B cell (primary cell): Measurements from ENCODE around the gene RBM20. TPM values are rescaled to one million over a fixed set of nuclear protein-coding genes. Genes with fewer than 3 reads are reported as not detected.
"Not testable (repeated sequence)": the region's sequence is repeated elsewhere in the genome, so short reads cannot be mapped to it uniquely, and the experiment has no call there.

ENCODE experiments used
- ATAC-seq: fragments of 200-7000 bp; cut with Tn5 transposase; one replicate; pipeline ENCODE4 v1.10.0; 2021; ENCODE audit warnings: low read depth, mild to moderate bottlenecking, moderate number of reproducible peaks, moderate library complexity
- CTCF ChIA-PET: fragments of 350-600 bp; sonication (Branson Sonifier 250); formaldehyde crosslinking; loops from one replicate; lab custom pipeline; 2021; ENCODE audit warnings: antibody characterized with exemption, inconsistent platforms; lab: Charles Lee
- POLR2A ChIA-PET: fragments of 350-600 bp; sonication (Branson Sonifier 250); formaldehyde crosslinking; loops from one replicate; lab custom pipeline; 2021; ENCODE audit warnings: antibody characterized with exemption; lab: Charles Lee
- DNase-seq: peaks from one replicate; pipeline ENCODE4 v3.0.0; 2013
- H2AFZ ChIP-seq: 2 replicates; pipeline ENCODE4 v1.6.1; 2012; ENCODE audit warnings: mild to moderate bottlenecking, low read depth, low read length; ENCODE audit not compliant: insufficient read depth, poor library complexity, severe bottlenecking
- H3K27ac ChIP-seq, 2 donors: 1 replicate in 1 of 2; 2 replicates in 1 of 2; pipeline ENCODE4 v1.5.1; 2012 to 2013; ENCODE audit warnings: low read length in 2 of 2, mild to moderate bottlenecking in 2 of 2, moderate library complexity in 1 of 2
- H3K27me3 ChIP-seq, 4 experiments: fragments of 200-600 bp in 1 of 4; sonication (generic) in 1 of 4; replicated peaks in 1 of 4; 1 replicate in 2 of 4; 2 replicates in 2 of 4; pipeline versions ENCODE4 v1.6.1 to v1.7.0; 2013 to 2016; ENCODE audit warnings: low read length in 3 of 4, mild to moderate bottlenecking in 2 of 4, mixed read lengths in 1 of 4, moderate library complexity in 1 of 4; ENCODE audit not compliant: insufficient read depth in 4 of 4, control insufficient read depth in 3 of 4; ENCODE audit errors: control extremely low read depth in 1 of 4
- H3K36me3 ChIP-seq, 2 experiments: replicated peaks in 1 of 2; 1 replicate in 1 of 2; 2 replicates in 1 of 2; pipeline versions ENCODE4 v1.6.1 to v1.7.1; 2013; ENCODE audit warnings: low read length in 1 of 2; ENCODE audit not compliant: insufficient read depth in 2 of 2, control insufficient read depth in 1 of 2; ENCODE audit errors: control extremely low read depth in 1 of 2, extremely low read depth in 1 of 2
- H3K4me1 ChIP-seq, 2 donors: fragments of 200-600 bp in 1 of 2; sonication (generic) in 1 of 2; 1 replicate in 1 of 2; 2 replicates in 1 of 2; pipeline versions ENCODE4 v1.5.1 to v1.6.1; 2013 to 2017; ENCODE audit warnings: low read length in 2 of 2; ENCODE audit not compliant: control insufficient read depth in 2 of 2, insufficient read depth in 2 of 2
- H3K4me2 ChIP-seq: replicated peaks from 2 replicates; pipeline ENCODE3; 2012; ENCODE audit warnings: mild to moderate bottlenecking, low read depth, low read length; ENCODE audit not compliant: poor library complexity, severe bottlenecking
- H3K4me3 ChIP-seq, 5 experiments: fragments of 200-600 bp in 1 of 5; sonication (generic) in 1 of 5; 1 replicate in 3 of 5; 2 replicates in 2 of 5; pipeline versions ENCODE4 v1.5.1 to v1.7.0; 2011 to 2016; ENCODE audit warnings: low read length in 4 of 5, mild to moderate bottlenecking in 4 of 5, low read depth in 2 of 5, control low read depth in 1 of 5, moderate library complexity in 1 of 5; ENCODE audit not compliant: insufficient read depth in 1 of 5; ENCODE audit errors: control extremely low read depth in 1 of 5, extremely low read depth in 1 of 5
- H3K79me2 ChIP-seq: fragments of 200-600 bp; sonication (generic); one replicate; pipeline ENCODE4 v1.6.0; 2016; ENCODE audit warnings: low read length; ENCODE audit not compliant: control insufficient read depth, insufficient read depth
- H3K9ac ChIP-seq: fragments of 200-600 bp; sonication (generic); 2 replicates; pipeline ENCODE4 v1.6.1; 2017; ENCODE audit warnings: mild to moderate bottlenecking, low read length, moderate library complexity
- H3K9me3 ChIP-seq, 3 donors: one replicate each; pipeline versions ENCODE4 v1.6.1 to v1.7.1; 2013; ENCODE audit warnings: low read length in 2 of 3; ENCODE audit not compliant: control insufficient read depth in 2 of 3, insufficient read depth in 1 of 3; ENCODE audit errors: control extremely low read depth in 1 of 3
- H4K20me1 ChIP-seq: 2 replicates; pipeline ENCODE4 v1.6.0; 2012; ENCODE audit warnings: mild to moderate bottlenecking, low read length; ENCODE audit not compliant: insufficient read depth, control insufficient read depth, poor library complexity, severe bottlenecking
- H3K27ac Mint-ChIP-seq: one replicate; pipeline ENCODE4 v1.8.0; 2021; ENCODE audit warnings: mixed read lengths
- H3K27me3 Mint-ChIP-seq: one replicate; pipeline ENCODE4 v1.8.0; 2021; ENCODE audit warnings: mixed read lengths
- H3K4me1 Mint-ChIP-seq: one replicate; pipeline ENCODE4 v1.8.0; 2021; ENCODE audit warnings: mixed read lengths
- H3K4me3 Mint-ChIP-seq: one replicate; pipeline ENCODE4 v1.8.0; 2021; ENCODE audit warnings: mixed read lengths
- H3K9me3 Mint-ChIP-seq: one replicate; pipeline ENCODE4 v1.8.0; 2022; ENCODE audit warnings: mixed read lengths; ENCODE audit not compliant: insufficient read depth
- CTCF ChIP-seq: fragments of 200-600 bp; IDR thresholded peaks from one replicate; pipeline ENCODE4 v1.8.0; 2022; ENCODE audit warnings: antibody characterized with exemption, mild to moderate bottlenecking
- EZH2 ChIP-seq: IDR thresholded peaks from 2 replicates; pipeline ENCODE4 v1.6.1; 2012; ENCODE audit warnings: borderline replicate concordance, low read depth, mild to moderate bottlenecking, moderate library complexity, low read length; ENCODE audit not compliant: insufficient read depth, poor library complexity, severe bottlenecking
- WGBS: methylation state at CpG from one replicate; pipeline ENCODE4 v1.1.5; 2013; ENCODE audit warnings: missing lambda C conversion rate; ENCODE audit not compliant: insufficient coverage; 5-methylcytosine and 5-hydroxymethylcytosine counted together
- intact Hi-C: fragments of 100-400 bp; cut with micrococcal nuclease; formaldehyde crosslinking; loops from one replicate; pipeline ENCODE4 v1.10.0; 2022
- polyA plus RNA-seq: library from polyadenylated mRNA; depleted of rRNA; stranded (reverse); fragments of >200 nt; gene quantifications from 2 replicates; pipeline ENCODE4 v1.2.3, GENCODE V29; 2012
- total RNA-seq, 2 donors: library from RNA; stranded (reverse); fragments of 120-200 nt in 1 of 2; gene quantifications; 1 replicate in 1 of 2; 2 replicates in 1 of 2; pipeline versions ENCODE4 v1.2.3 to v1.2.4, GENCODE V29; 2013 to 2022

Gene RBM20
- total and polyA plus RNA-seq, 2 donors (not counting 1 experiment from before 2014, with no cell fraction given), result not detected

GRCh38 chr10:110725801-110726630, 81.9 kb downstream of the RBM20 start:
- WGBS, result 76% methylated on average over 8 of the region's 10 CpGs
- peaks cover 22% of the 10 kb centered on the region for H3K27me3 Mint-ChIP-seq
- no peak for ATAC-seq
- H3K9me3 Mint-ChIP-seq, result no peaks in the 10 kb centered on the region
- peaks cover 0 to 3% (median 2%) of the 10 kb centered on the region in 4 experiments for H3K27me3 ChIP-seq
- H3K4me1 ChIP-seq, result peaks cover 24 to 34% of the 10 kb centered on the region in 2 donors
- H3K9me3 ChIP-seq, result peaks cover 0 to 3% (median 1%) of the 10 kb centered on the region in 3 donors
- H3K4me3 ChIP-seq, result no peak overlapping the region
- H3K4me3 Mint-ChIP-seq, result no peak overlapping the region
- DNase-seq, result no peak
- no peak overlapping the region for H3K4me2 ChIP-seq
- intact Hi-C loops, result no loop called here
- H4K20me1 ChIP-seq, result no peaks in the 10 kb centered on the region
- peaks cover 26% of the 10 kb centered on the region for H3K4me1 Mint-ChIP-seq
- no peak overlapping the region for H3K27ac ChIP-seq
- no peak for TF ChIP-seq CTCF
- no peak for TF ChIP-seq EZH2
- no peaks in the 10 kb centered on the region for H3K79me2 ChIP-seq
- CTCF ChIA-PET, result no interaction called here
- no peaks in the 10 kb centered on the region for H3K36me3 ChIP-seq
- no peak overlapping the region for H2AFZ ChIP-seq
- H3K9ac ChIP-seq, result no peak overlapping the region
- H3K27ac Mint-ChIP-seq, result no peak overlapping the region
- POLR2A ChIA-PET, result no interaction called here

DNA sequence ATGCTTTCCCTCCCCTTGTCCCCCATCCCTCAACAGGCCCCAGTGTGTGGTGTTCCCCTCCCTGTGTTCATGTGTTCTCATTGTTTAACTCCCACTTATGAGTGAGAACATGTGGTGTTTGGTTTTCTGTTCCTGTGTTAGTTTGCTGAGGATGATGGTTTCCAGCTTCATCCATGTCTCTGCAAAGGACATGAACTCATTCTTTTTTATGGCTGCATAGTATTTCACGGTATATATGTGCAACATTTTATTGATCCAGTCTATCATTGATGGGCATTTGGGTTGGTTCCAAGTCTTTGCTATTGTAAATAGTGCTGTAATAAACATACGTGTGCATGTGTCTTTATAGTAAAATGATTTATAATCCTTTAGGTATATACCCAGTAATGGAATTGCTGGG, 83.6 kb downstream of the RBM20 start:
- ATAC-seq, CTCF ChIA-PET, H3K27ac Mint-ChIP-seq, H3K4me3 Mint-ChIP-seq, H2AFZ ChIP-seq, H3K4me2 ChIP-seq, DNase-seq, H4K20me1 ChIP-seq, H3K9me3 ChIP-seq, H3K79me2 ChIP-seq, H3K9me3 Mint-ChIP-seq, H3K27ac ChIP-seq, H3K36me3 ChIP-seq, H3K4me3 ChIP-seq, intact Hi-C loops, H3K9ac ChIP-seq, POLR2A ChIA-PET: not testable (repeated sequence)
- Histone ChIP-seq H3K27me3 (peaks cover 0 to 11% (median 7%) of the 10 kb centered on the region in 4 experiments), H3K4me1 (peaks cover 24 to 34% of the 10 kb centered on the region in 2 donors)
- H3K4me1 Mint-ChIP-seq, result peaks cover 24% of the 10 kb centered on the region
- no CpG with 5 or more reads among the region's 2 CpGs for WGBS
- peaks cover 39% of the 10 kb centered on the region for H3K27me3 Mint-ChIP-seq
